GM21717 (cell line): ENCODE results near the gene DHX16.

Experiments
- ATAC-seq: cut with Tn5 transposase; IDR thresholded peaks from one replicate; pipeline ENCODE4 v1.9.1; 2021; ENCODE audit warnings: mild to moderate bottlenecking, moderate library complexity; ENCODE audit not compliant: unreplicated experiment

Gene DHX16

DNA sequence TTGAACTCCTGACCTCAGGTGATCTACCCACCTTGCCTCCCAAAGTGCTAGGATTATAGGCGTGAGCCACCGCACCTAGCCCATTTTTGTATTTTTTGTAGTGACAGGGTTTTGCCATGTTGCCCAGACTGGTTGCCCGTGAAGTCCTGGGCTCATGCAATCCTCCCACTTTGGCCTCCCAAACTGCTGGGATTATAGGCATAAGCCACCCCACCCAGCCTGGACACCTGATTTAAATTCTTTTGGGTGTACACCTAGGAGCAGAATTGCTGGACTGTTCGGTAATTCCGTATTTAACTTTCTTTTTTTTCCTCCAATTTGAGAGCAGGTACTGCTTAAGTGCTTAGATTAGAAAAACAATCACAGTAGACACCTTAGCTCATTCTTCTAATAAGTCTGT lies 23.6 kb upstream of the DHX16 start:
- no peak for ATAC-seq

DNA sequence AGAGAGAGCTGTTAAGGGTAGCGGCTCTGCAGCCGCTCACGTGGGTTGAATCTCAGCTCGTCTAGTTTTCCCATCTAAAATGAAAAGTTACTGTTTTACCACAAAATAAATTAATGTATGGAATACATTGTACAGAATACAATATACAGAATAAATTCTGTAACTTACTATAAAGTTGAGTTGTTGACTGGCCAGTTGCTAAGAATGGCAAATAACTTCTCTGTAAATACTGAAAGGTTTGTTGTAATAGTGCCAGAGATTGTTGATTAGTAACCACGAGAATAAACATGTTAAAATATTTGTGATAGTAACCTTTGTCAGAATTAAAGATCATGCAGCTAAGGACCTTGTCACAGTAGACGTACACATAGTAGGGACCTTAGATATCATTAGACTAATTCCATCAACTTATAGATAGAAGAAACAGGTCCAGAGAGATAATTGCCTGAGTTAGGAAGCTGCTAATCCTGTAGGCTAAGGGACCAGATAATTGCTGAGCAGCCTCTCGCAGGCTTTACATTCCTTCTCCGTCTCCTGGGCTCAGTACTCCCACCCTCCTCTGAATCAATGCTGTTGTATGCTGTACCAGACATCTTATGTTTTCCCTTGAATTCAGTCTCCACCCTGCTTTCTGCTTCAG lies 18.5 kb upstream of the DHX16 start:
- ATAC-seq = no peak

GRCh38 chr6:30690403-30691207 lies 17.8 kb upstream of the DHX16 start, which contains the start of gene NRM:
Gene NRM, minus strand, starts transcription at chr6:30690984. Its CDS starts 10 bp downstream, at chr6:30690974.
- no peak for ATAC-seq

GRCh38 chr6:30689985-30690384 lies 17.2 kb upstream of the DHX16 start:
- no peak for ATAC-seq

- no peak for ATAC-seq
Observed at GRCh38 chr6:30689022-30689865, 16.4 kb upstream of the DHX16 start.

- ATAC-seq = no peak
Observed at GRCh38 chr6:30688569-30688968, 15.8 kb upstream of the DHX16 start.

DNA sequence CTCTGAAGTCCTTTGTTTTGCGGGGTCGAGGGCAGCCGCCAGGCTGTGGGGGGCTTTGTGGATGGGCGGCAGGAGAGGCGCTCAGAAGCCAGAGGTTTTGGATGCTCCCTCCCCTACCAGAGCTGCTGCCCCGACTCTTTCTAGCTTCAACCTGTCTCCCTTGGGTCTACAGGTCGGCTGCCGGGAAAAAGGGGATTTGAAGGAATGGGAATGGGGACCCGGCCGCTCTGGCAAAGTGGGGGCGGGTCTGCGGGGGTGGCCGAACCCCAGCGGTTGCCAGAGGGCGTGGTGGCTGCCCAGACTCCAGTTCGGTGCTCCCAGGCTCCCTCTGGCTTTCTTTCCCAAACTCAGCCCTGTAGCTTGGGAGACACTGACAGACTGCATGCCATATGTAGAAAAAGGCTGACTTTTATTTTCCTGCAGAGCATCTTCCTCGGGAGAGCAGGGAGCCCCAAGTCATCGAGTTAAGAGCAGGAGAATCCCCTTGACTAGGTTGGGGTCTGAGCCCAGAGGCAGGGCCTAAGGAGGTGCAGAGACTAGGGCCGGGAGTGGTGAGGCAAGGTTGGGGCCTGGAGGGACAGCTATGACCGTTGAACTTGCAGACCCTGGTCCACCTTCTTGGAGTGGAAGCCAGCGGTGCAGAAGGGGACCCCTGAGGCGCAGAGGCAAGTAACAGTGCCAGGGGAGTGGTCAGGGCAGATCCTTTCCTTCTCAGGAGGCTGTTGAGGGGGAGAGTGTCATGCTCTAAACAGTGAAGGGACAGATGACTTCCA lies 15.0 kb upstream of the DHX16 start:
- ATAC-seq = no peak

DNA sequence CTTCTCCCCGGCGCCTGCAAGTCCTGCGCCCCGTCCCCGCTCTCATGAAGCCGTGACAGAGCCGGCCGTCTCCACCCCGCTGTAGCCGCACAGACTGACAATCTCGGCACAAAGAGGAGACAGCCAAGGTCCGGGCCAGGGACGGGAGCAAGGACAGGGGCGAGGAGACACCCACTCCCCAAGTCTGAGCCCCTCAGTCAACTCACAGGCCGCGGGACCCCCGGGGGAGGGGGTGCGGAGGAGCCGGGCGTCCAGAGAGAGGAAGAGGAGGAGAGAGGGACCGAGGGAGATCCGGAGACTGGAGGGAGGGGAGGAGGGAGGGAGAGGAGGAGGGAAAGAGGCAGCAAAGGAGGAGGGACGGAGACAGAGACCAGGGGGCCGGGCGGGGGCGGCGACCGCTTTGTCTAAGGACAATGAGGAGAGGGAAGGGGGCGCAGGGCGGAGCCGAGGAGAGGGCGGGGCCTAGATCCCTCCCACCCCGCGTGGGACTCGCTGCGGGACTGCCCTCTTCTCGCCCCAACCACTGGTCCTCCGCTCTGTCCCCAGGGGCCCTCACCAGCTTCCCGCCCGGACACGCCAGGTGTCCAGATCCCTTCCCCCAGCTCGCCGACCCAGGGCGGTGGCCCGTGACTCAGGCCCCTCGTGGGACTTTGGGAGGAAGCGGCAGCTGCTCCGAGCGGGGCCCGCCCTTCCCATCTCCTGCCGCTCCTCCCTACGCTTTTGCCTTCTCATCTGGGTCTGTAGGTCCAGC lies 14.3 kb upstream of the DHX16 start:
- ATAC-seq = peak; percentile 31

DNA sequence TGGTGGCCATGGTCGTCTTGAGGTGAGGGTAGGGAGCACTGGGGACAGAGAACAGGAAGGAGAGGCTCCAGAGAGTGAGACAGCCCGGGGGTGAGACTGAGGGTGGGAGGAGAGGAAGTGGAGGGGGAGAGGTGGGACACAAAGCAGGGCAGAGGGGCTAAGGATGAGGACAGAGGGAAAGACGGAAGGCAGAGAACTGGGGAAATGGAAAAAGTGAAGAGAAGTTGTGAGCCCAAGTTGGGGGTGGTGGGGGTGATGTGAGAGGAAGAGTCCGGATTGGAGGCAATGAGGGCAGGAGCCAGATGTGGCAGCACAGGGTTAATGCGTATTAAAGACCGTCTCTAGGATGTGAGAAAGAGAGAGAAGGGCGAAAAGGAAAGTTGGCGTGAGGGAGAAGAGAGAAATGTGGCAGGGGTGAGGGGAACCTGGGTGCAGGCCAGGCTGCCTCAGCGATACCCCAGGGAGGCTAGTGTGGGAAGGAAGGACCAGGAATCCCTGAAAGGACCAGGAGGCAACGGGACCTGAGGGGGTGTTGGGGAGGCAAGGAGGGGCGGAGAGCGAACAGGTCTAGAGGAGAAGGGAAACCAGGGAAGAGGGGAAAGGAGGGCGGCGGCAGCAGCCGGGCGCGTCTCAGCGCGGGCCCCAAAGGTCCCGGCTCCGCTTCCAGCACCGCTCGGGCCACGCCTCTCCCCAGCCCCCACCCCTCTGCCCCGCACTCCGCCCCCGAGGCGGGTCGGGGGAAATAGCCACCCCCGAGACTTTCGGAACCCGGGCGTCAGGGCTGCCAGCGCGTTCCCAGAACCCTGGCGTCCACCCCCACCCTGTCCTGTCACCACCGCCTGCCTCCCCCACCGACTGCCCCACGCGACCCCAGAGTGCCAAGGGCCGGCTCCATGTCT lies 13.5 kb upstream of the DHX16 start, which contains the start of gene PPP1R18:
Gene PPP1R18, minus strand, starts transcription at position 637 of the 899 bp plus-strand sequence. Its CDS starts 627 bp downstream, at position 10.
- no peak for ATAC-seq

DNA sequence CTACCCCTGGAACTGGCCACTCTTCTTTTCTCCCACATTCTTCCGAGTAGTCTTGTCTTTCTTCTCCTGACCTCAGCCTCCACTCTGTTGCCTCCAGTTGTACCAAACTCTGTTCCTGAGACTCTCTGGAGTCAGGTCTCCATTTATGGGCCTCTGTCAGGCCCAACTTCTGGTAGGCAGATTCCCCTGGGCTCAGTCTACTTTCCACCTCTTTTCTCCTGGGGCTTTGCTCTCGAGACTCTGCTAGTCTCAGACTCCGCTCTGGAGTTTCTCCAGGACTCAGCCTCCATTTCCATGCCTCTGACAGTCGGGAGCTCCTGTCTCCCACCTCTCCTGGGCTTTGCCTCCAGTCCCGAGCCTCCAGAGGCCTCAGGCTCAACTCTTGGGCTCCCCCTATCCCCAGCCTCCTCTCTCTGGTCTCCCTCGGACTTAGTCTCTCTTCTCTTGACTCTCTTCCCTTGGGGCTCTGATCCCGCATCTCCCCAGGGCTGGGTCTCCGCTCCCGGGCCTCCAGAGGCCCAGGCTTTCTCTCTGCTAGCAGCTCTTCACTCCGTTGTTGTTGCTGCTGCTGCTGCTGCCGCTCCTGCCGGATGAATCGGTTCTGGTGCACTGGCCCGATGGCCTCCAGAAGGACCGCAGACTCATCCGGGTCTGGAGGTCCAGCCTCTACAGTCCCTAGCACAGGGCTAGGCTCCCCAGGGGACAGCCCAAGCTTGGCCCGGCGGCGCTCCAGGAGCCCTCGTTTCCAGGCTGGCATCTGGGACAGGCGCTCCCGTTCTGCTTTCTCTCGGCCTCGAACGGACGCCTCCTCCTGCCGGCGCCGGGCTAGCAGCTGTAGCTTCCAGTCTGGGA lies 12.6 kb upstream of the DHX16 start:
- no peak for ATAC-seq

DNA sequence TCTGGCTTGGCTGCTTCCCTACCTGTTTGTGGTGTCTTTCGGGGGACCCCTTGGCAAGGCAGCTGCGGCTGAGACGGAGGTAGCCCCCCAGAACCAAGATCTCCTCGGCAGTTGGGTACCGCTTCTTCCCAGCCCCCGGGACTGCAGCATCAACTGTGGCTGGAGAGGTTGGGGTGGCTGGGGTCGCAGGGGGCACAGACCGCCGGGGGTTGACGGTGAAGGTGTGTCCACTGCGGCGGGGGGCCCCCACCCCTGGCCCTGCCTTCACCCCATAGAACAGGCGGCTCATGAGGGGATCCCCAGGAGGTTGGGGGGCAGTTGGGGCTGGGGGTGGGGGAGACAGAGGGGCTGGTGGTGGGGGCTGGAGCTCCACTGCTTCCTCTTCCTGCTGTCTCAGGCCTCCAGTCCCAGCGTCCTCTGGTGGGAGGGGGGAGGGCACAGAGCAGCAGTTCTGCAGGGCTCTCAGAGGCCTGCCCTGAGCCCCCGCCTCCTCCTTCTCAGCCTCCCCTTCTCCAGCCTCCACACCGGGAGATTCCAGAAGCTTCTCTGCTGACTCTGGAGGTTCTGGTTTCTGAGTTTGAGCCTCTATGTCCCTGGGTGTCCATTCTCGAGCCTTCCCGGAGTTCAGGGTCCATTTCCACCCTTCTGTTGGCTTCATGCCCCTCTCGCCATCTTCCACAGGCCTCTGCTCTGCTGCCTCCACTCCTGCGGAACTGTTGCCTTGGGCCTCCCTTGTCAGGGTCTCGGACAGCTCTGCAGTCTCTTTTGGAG lies 11.8 kb upstream of the DHX16 start:
- no peak for ATAC-seq

- ATAC-seq = no peak
Observed at GRCh38 chr6:30683980-30684338, 11.2 kb upstream of the DHX16 start.

- ATAC-seq = no peak
Observed at GRCh38 chr6:30683183-30683979, 10.6 kb upstream of the DHX16 start.

- ATAC-seq = peak; percentile 32
Observed at GRCh38 chr6:30682143-30683117, 9.6 kb upstream of the DHX16 start.

DNA sequence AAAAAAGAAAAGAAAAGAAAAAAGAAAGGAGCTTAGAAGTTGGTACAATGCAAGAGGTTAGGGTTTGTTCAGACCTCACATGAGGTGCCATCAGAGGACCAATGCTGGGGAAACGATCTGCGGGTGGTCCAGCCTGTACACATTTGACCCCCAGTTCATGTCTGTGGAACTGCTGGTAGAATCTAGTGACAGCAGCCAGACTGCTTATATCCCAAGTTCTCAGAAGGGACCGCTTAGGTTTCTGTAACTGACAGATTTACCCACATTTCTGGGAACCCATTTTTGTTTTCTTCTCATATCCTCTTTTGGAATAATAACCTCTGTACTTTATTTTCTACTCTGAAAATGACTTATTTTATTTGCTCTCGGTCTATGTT lies 8.9 kb upstream of the DHX16 start:
- no peak for ATAC-seq
